Astrocyte (in vitro differentiated cells and primary cell): ENCODE data around the gene LONRF3.

Experiments
- EZH2 ChIP-seq: IDR thresholded peaks from 2 replicates; pipeline ENCODE4 v1.6.1; 2012; ENCODE audit warnings: mild to moderate bottlenecking, low read length, inconsistent platforms; ENCODE audit not compliant: insufficient read depth
- TF ChIP-seq, protein P1 (sequence below): IDR thresholded peaks from 2 replicates; pipeline ENCODE4 v1.5.1; 2011; ENCODE audit warnings: low read depth, mild to moderate bottlenecking, inconsistent platforms, low read length, moderate library complexity; ENCODE audit not compliant: insufficient read depth

GRCh38 chrX:118978451-118978850 lies 4.0 kb downstream of the LONRF3 start:
- TF ChIP-seq, protein P1, sequence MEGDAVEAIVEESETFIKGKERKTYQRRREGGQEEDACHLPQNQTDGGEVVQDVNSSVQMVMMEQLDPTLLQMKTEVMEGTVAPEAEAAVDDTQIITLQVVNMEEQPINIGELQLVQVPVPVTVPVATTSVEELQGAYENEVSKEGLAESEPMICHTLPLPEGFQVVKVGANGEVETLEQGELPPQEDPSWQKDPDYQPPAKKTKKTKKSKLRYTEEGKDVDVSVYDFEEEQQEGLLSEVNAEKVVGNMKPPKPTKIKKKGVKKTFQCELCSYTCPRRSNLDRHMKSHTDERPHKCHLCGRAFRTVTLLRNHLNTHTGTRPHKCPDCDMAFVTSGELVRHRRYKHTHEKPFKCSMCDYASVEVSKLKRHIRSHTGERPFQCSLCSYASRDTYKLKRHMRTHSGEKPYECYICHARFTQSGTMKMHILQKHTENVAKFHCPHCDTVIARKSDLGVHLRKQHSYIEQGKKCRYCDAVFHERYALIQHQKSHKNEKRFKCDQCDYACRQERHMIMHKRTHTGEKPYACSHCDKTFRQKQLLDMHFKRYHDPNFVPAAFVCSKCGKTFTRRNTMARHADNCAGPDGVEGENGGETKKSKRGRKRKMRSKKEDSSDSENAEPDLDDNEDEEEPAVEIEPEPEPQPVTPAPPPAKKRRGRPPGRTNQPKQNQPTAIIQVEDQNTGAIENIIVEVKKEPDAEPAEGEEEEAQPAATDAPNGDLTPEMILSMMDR = no peak
- TF ChIP-seq EZH2 = no peak
